Mesothelial cell of epicardium (in vitro differentiated cells): ENCODE data around the gene CPA1. TPM values are rescaled to one million over a fixed set of nuclear protein-coding genes. Genes with fewer than 3 reads are reported as not detected.

Experiments
- DNase-seq, 2 experiments: peaks; one replicate each; pipeline ENCODE4 v3.0.0; 2021; ENCODE audit warnings: low spot score in 2 of 2; ENCODE audit not compliant: unreplicated experiment in 2 of 2
- H3K27ac Mint-ChIP-seq: 2 replicates; pipeline ENCODE4 v1.8.0; 2021; ENCODE audit warnings: mixed read lengths
- H3K27me3 Mint-ChIP-seq: 2 replicates; pipeline ENCODE4 v1.8.0; 2021; ENCODE audit warnings: low read depth, mixed read lengths
- H3K36me3 Mint-ChIP-seq: 2 replicates; pipeline ENCODE4 v1.8.0; 2021; ENCODE audit warnings: mixed read lengths
- H3K4me1 Mint-ChIP-seq: 2 replicates; pipeline ENCODE4 v1.8.0; 2021; ENCODE audit warnings: mixed read lengths
- H3K4me3 Mint-ChIP-seq: 2 replicates; pipeline ENCODE4 v1.8.0; 2021; ENCODE audit warnings: mild to moderate bottlenecking, moderate library complexity, mixed read lengths
- H3K9me3 Mint-ChIP-seq: 2 replicates; pipeline ENCODE4 v1.8.0; 2021; ENCODE audit warnings: mixed read lengths
- total RNA-seq: library from RNA; stranded (reverse); gene quantifications from 3 replicates; pipeline ENCODE4 v1.2.1, GENCODE V29; 2021
- TF ChIP-seq, protein P1 (sequence below): fragments of 200-600 bp; sonication (generic); IDR thresholded peaks from one replicate; pipeline ENCODE4 v1.5.0; 2021; ENCODE audit warnings: antibody characterized with exemption; ENCODE audit not compliant: unreplicated experiment

Gene CPA1
- total RNA-seq, 1 donor from 2014 or later: 1.1 TPM

DNA sequence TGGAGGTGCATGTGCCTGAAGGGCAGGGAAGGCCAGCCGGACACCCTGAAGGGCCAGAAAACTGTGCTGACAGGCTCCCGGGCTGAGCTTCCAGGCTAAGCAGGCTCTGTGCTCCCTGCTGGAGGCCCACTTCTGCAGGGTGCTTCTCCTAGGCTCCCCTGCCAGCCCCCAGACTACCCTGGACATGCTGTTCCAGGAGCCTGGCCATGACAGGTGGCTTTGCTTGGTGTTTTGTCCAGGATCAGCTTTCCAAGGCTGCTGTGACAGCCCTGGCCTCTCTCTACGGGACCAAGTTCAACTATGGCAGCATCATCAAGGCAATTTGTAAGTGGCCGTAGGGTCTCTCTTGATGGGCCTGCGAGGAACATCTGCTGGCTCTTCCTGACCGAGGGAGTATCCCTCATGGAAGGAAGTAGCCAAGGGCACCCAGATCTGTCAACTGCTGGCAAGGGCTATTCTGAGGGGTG is 5.3 kb downstream of the CPA1 start:
- Mint-ChIP-seq H3K27ac (no peak overlapping the region), H3K9me3 (peaks cover 13% of the 10 kb centered on the region), H3K4me3 (no peak overlapping the region), H3K4me1 (peaks cover 9% of the 10 kb centered on the region), H3K27me3 (no peaks in the 10 kb centered on the region), H3K36me3 (peaks cover 2% of the 10 kb centered on the region)
- TF ChIP-seq, protein P1, sequence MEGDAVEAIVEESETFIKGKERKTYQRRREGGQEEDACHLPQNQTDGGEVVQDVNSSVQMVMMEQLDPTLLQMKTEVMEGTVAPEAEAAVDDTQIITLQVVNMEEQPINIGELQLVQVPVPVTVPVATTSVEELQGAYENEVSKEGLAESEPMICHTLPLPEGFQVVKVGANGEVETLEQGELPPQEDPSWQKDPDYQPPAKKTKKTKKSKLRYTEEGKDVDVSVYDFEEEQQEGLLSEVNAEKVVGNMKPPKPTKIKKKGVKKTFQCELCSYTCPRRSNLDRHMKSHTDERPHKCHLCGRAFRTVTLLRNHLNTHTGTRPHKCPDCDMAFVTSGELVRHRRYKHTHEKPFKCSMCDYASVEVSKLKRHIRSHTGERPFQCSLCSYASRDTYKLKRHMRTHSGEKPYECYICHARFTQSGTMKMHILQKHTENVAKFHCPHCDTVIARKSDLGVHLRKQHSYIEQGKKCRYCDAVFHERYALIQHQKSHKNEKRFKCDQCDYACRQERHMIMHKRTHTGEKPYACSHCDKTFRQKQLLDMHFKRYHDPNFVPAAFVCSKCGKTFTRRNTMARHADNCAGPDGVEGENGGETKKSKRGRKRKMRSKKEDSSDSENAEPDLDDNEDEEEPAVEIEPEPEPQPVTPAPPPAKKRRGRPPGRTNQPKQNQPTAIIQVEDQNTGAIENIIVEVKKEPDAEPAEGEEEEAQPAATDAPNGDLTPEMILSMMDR: no peak
- no peak for DNase-seq

DNA sequence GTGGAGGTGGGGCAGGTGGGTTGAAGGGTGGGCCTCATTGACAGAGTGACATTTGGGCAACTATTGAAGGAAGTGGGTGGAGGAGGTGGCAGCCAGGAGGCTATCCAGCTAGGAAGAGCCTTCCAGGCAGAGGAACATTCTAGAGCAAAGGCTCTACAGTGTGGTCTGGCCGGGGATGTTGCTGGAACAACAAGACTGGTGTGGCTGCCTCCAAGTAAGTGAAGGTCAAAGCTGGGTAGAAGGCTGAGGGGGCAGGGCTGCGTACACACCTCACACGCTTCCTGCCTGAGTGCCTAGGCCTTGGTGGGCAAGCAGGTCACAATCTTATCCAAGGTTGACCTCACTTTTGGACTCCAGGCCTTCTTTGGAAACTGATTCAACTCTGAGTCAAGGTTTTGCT is 6.6 kb downstream of the CPA1 start:
- no peak overlapping the region for H3K4me3 Mint-ChIP-seq
- peaks cover 2% of the 10 kb centered on the region for H3K36me3 Mint-ChIP-seq
- H3K27me3 Mint-ChIP-seq: no peaks in the 10 kb centered on the region
- DNase-seq: no peak
- TF ChIP-seq, protein P1: no peak
- no peak overlapping the region for H3K27ac Mint-ChIP-seq
- H3K4me1 Mint-ChIP-seq: peaks cover 9% of the 10 kb centered on the region
- peaks cover 13% of the 10 kb centered on the region for H3K9me3 Mint-ChIP-seq

DNA sequence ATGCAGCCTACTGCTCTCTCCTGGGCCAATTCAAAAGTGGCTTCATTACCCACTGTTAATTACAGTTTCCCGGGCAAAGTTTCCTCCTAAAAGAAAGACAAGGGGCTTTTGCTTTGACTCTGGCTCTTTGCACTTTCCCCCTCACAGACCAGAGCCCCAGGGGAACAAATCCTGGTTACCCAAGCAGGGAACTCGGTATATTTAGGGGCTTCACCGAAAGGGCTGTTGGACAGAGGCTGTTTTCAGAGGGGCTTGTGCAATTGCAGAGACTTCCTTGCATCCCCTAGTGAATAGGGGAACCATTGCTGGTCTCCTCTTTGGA is 7.0 kb downstream of the CPA1 start:
- H3K9me3 Mint-ChIP-seq: peaks cover 13% of the 10 kb centered on the region
- H3K27ac Mint-ChIP-seq: no peak overlapping the region
- TF ChIP-seq, protein P1: no peak
- no peak overlapping the region for H3K4me3 Mint-ChIP-seq
- peaks cover 13% of the 10 kb centered on the region for H3K4me1 Mint-ChIP-seq
- no peak for DNase-seq
- peaks cover 2% of the 10 kb centered on the region for H3K36me3 Mint-ChIP-seq
- no peaks in the 10 kb centered on the region for H3K27me3 Mint-ChIP-seq

DNA sequence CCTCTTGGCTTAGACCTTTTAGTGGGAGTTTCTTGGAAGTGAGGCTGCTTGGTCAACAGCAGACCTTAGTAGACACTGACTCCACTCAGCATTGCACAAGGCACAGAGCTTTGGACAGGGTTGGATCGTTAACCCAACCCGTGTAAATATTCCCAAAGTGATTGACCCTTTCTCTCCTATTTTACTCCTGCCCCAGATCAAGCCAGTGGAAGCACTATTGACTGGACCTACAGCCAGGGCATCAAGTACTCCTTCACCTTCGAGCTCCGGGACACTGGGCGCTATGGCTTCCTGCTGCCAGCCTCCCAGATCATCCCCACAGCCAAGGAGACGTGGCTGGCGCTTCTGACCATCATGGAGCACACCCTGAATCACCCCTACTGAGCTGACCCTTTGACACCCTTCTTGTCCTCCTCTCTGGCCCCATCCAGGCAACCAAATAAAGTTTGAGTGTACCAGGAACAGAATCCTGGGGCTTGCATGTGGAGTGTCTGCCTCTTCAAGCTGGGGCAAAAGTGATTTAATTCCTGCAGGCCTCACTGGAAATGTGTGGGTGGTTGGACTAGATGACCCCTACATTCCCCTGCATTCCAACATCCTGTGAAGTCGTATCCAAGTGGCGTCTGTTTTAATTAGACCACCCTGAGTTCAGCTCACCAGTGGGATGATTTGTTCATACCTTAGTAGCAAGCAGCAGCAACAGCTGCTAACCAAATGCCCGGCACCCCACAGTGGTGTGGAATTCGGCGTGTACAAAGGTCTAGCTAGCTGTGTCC is 7.5 kb downstream of the CPA1 start:
- H3K4me3 Mint-ChIP-seq: no peak overlapping the region
- H3K36me3 Mint-ChIP-seq: peaks cover 2% of the 10 kb centered on the region
- H3K27ac Mint-ChIP-seq: no peak overlapping the region
- no peaks in the 10 kb centered on the region for H3K27me3 Mint-ChIP-seq
- peaks cover 19% of the 10 kb centered on the region for H3K4me1 Mint-ChIP-seq
- peaks cover 13% of the 10 kb centered on the region for H3K9me3 Mint-ChIP-seq
- no peak for DNase-seq
- TF ChIP-seq, protein P1: no peak

DNA sequence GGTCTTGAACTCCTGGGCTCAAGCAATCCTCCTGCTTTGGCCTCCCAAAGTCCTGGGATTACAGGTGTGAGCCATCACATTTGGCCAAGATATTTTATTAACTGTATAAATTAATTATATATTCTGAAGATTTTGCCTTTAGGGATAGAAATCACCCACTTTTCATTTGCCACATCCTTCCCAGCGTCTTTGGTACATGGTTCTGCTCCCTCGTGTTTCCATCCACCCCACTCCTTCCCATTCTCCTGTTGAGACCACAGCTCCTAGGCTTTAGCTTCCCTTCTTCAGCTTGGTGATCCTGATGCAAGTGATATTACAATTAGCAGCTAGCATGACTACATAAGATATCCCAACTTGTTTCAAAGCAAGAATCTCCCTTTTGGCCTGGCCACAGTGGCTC is 8.4 kb downstream of the CPA1 start:
- Mint-ChIP-seq H3K36me3 (peaks cover 2% of the 10 kb centered on the region), H3K27me3 (no peaks in the 10 kb centered on the region), H3K4me1 (peaks cover 27% of the 10 kb centered on the region), H3K9me3 (peaks cover 13% of the 10 kb centered on the region), H3K27ac (peak overlapping the region; percentile 67), H3K4me3 (no peak overlapping the region)
- TF ChIP-seq, protein P1: no peak
- no peak for DNase-seq
